HEK293 (cell line): ENCODE results near the gene CLP1.

ENCODE experiments used
- CTCF ChIP-seq: fragments of 450-650 bp; formaldehyde crosslinking; IDR thresholded peaks from 2 replicates; pipeline ENCODE4 v1.5.1; 2016; ENCODE audit warnings: missing biosample characterization, missing genetic modification characterization
- ZNF274 ChIP-seq, 2 experiments: fragments of 200-500 bp in 1 of 2; fragments of 450-650 bp in 1 of 2; sonication (Bioruptor generic) in 1 of 2; formaldehyde crosslinking in 1 of 2; IDR thresholded peaks; 2 replicates each; pipeline versions ENCODE4 v1.5.1 to v1.6.1; 2014 to 2016; ENCODE audit warnings: borderline replicate concordance in 1 of 2, inconsistent platforms in 1 of 2, low read length in 1 of 2, missing biosample characterization in 1 of 2, missing genetic modification characterization in 1 of 2

- TF ChIP-seq CTCF (no peak), ZNF274 (IDR thresholded peaks at IDR 0.05; ENCODE audit: low read length) (no peak), ZNF274 (tag by site-specific recombination; IDR thresholded peaks at IDR 0.05; ENCODE audit: borderline replicate concordance) (no peak)
Observed at GRCh38 chr11:57667117-57667735, 9.7 kb downstream of the CLP1 start.
